ENCODE measurements around the gene NRG3.

The NRG3 gene

GRCh38 chr10:81873231-81873931 is 1.6 kb upstream of the NRG3 start (continued):
- TF ChIP-seq GLI4 (tag by site-specific recombination; IDR thresholded peaks at IDR 0.05) = no peak
- TF ChIP-seq FEZF1 (tag by site-specific recombination; IDR thresholded peaks at IDR 0.05) = no peak
- no peak for TF ChIP-seq ZNF621 (tag by site-specific recombination; IDR thresholded peaks at IDR 0.05)
- no peak for TF ChIP-seq ZNF140 (tag by site-specific recombination; IDR thresholded peaks at IDR 0.05)

- Histone ChIP-seq H3K4me3 (ENCODE audit: low read depth, low read length) (peak overlapping the region; percentile 54), H3K27ac (ENCODE audit: extremely low read depth, low read depth, low read length) (peak overlapping the region; percentile 72; the same call in 1 of the 2 replicates), H3K9me3 (ENCODE audit: control insufficient read depth, insufficient read depth, low read depth, low read length) (no peaks in the 10 kb centered on the region), H3K36me3 (ENCODE audit: control insufficient read depth in 2 of 2, insufficient read depth in 1 of 2, low read length in 2 of 2) (no peaks in the 10 kb centered on the region), H3K4me1 (ENCODE audit: control insufficient read depth, insufficient read depth, low read length) (peaks cover 15% of the 10 kb centered on the region)
- TF ChIP-seq ZNF416 (tag by site-specific recombination; IDR thresholded peaks at IDR 0.05) (no peak), ZNF37A (tag by site-specific recombination; IDR thresholded peaks at IDR 0.05) (no peak), ZBTB26 (tag by site-specific recombination; optimal IDR thresholded peaks at IDR 0.05) (peak; percentile 28), ZNF274 (IDR thresholded peaks at IDR 0.05; ENCODE audit: low read length) (no peak), ZNF274 (tag by site-specific recombination; IDR thresholded peaks at IDR 0.05; ENCODE audit: borderline replicate concordance) (no peak), SP2 (tag by site-specific recombination; IDR thresholded peaks at IDR 0.05) (peak; percentile 33), ZNF335 (tag by site-specific recombination; conservative IDR thresholded peaks at IDR 0.05) (0 out of 2 replicates have a peak, but pooled peaks have one; percentile 21)
- POLR2A ChIA-PET = no interaction called here
- CTCF ChIA-PET = no interaction called here
These were observed 820 bp upstream of the NRG3 start for GRCh38 chr10:81873932-81874816.

GRCh38 chr10:81875467-81876252 is 666 bp downstream of the NRG3 start:
- CTCF ChIA-PET = interaction anchor here (1.6 kb wide), 1 partner anchor 32 kb away, joined by 3 read pairs; no protein-coding TSS in a partner anchor
- Histone ChIP-seq H3K36me3 (ENCODE audit: control insufficient read depth in 2 of 2, insufficient read depth in 1 of 2, low read length in 2 of 2) (no peaks in the 10 kb centered on the region), H3K9me3 (ENCODE audit: control insufficient read depth, insufficient read depth, low read depth, low read length) (no peaks in the 10 kb centered on the region), H3K4me3 (ENCODE audit: low read depth, low read length) (peak overlapping the region; percentile 54), H3K4me1 (ENCODE audit: control insufficient read depth, insufficient read depth, low read length) (peaks cover 20% of the 10 kb centered on the region), H3K27ac (ENCODE audit: extremely low read depth, low read depth, low read length) (peak overlapping the region; percentile 85)
- TF ChIP-seq ZNF692 (tag by site-specific recombination; IDR thresholded peaks at IDR 0.05) (no peak), ZNF513 (tag by site-specific recombination; IDR thresholded peaks at IDR 0.05) (0 out of 2 replicates have a peak, but pooled peaks have one; percentile 47), ZNF658 (tag by site-specific recombination; IDR thresholded peaks at IDR 0.05) (no peak), SP2 (tag by site-specific recombination; IDR thresholded peaks at IDR 0.05) (no peak), ZNF140 (tag by site-specific recombination; IDR thresholded peaks at IDR 0.05) (no peak), ZNF398 (tag by site-specific recombination; IDR thresholded peaks at IDR 0.05) (no peak)
- POLR2A ChIA-PET = no interaction called here

Measured in HEK293 (cell line).